Breast epithelium (tissue), 4 donors: ENCODE measurements around the gene PTRHD1. TPM values are rescaled to one million over a fixed set of nuclear protein-coding genes. Genes with fewer than 3 reads are reported as not detected.

Source experiments
- DNase-seq, 2 donors: peaks; one replicate each; pipeline ENCODE4 v3.0.0-alpha.2; 2019; ENCODE audit warnings: low spot score in 2 of 2
- H3K27ac ChIP-seq, 2 donors: fragments of 200-600 bp; sonication (generic) in 1 of 2; one replicate each; pipeline ENCODE4 v1.5.1; 2016 to 2019; ENCODE audit warnings: mild to moderate bottlenecking in 1 of 2
- H3K27me3 ChIP-seq, 2 donors: fragments of 200-600 bp; sonication (generic) in 1 of 2; one replicate each; pipeline versions ENCODE4 v1.5.1 to v1.6.0; 2017 to 2019; ENCODE audit warnings: control low read depth in 1 of 2, mild to moderate bottlenecking in 1 of 2
- H3K36me3 ChIP-seq: fragments of 200-600 bp; one replicate; pipeline ENCODE4 v1.5.1; 2019
- H3K4me1 ChIP-seq, 2 donors: fragments of 200-600 bp; sonication (generic); one replicate each; pipeline ENCODE4 v1.5.1; 2016 to 2019; ENCODE audit warnings: control low read depth in 1 of 2
- H3K4me3 ChIP-seq, 3 donors: fragments of 200-600 bp; sonication (generic); 1 replicate in 2 of 3; 2 replicates in 1 of 3; pipeline ENCODE4 v1.5.1; 2016 to 2019; ENCODE audit warnings: mild to moderate bottlenecking in 3 of 3, moderate library complexity in 2 of 3
- H3K9me3 ChIP-seq, 2 donors: fragments of 200-600 bp; sonication (generic) in 1 of 2; one replicate each; pipeline ENCODE4 v1.5.1; 2016 to 2019; ENCODE audit warnings: control low read depth in 1 of 2
- POLR2A ChIP-seq: fragments of 450-650 bp; IDR thresholded peaks from one replicate; pipeline ENCODE4 v1.6.1; 2016; ENCODE audit warnings: antibody characterized with exemption, mild to moderate bottlenecking, moderate library complexity
- POLR2AphosphoS5 ChIP-seq, 3 donors: sonication (generic); formaldehyde crosslinking; IDR thresholded peaks; one replicate each; pipeline ENCODE4 v1.6.1; 2017; ENCODE audit warnings: antibody characterized with exemption in 3 of 3
- intact Hi-C: fragments of 100-400 bp; cut with DNase I; formaldehyde crosslinking; loops from one replicate; pipeline ENCODE4 v1.15.1; 2023; ENCODE audit warnings: low total_unique reads
- total RNA-seq, 3 donors: library from RNA; depleted of rRNA; stranded (reverse); fragments of >200 nt; gene quantifications; one replicate each; pipeline ENCODE4 v1.1.0, GENCODE V29; 2016
- TF ChIP-seq, protein P1 (sequence below), 3 donors: fragments of 450-650 bp; IDR thresholded peaks; one replicate each; pipeline ENCODE4 v1.5.1; 2016 to 2017; ENCODE audit warnings: antibody characterized with exemption in 3 of 3, mild to moderate bottlenecking in 3 of 3, moderate library complexity in 3 of 3

PTRHD1 gene
- total RNA-seq, 3 donors from 2014 or later, result 19.3 to 38.8 (median 37.9) TPM

DNA sequence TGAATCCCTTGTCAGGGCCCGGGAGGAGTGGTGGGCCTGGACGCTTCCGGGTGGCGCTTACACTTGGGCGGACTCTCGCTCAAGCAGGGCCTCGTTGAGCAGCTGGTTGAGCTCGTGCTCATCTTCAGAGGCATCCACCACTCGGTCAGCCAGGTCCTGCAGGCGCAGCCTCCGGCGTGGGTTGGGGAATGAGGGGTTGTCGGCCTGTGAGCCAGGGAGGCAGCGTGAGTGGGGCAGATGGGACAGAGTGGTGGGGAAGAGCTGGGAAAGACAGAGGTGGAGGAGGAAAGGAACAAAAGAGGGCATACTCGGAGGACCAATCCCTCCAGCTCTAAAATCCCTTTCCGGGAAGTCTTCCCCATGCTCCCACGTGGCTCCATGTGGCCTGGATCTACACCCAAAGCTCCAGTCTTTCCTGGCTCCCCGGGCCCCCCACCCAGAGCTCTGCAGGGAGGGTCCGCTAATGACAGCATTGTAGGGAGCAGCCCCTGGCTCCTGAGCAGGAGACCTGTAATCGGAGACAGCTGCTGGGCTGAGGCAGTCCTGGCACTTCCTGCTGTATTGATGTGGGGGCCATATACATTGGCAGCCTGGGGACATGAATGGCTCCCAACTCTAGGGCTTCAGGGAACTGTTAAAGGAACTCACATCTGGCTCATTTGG is 41.7 kb upstream of the PTRHD1 start:
- Histone ChIP-seq H3K4me1 (no peaks in the 10 kb centered on the region), H3K36me3 (peaks cover 6% of the 10 kb centered on the region), H3K9me3 (no peaks in the 10 kb centered on the region), H3K27me3 (no peaks in the 10 kb centered on the region), H3K4me3 (no peak overlapping the region), H3K27ac (peak overlapping the region in 1 of 2 donors; percentile 32)
- TF ChIP-seq, protein P1, sequence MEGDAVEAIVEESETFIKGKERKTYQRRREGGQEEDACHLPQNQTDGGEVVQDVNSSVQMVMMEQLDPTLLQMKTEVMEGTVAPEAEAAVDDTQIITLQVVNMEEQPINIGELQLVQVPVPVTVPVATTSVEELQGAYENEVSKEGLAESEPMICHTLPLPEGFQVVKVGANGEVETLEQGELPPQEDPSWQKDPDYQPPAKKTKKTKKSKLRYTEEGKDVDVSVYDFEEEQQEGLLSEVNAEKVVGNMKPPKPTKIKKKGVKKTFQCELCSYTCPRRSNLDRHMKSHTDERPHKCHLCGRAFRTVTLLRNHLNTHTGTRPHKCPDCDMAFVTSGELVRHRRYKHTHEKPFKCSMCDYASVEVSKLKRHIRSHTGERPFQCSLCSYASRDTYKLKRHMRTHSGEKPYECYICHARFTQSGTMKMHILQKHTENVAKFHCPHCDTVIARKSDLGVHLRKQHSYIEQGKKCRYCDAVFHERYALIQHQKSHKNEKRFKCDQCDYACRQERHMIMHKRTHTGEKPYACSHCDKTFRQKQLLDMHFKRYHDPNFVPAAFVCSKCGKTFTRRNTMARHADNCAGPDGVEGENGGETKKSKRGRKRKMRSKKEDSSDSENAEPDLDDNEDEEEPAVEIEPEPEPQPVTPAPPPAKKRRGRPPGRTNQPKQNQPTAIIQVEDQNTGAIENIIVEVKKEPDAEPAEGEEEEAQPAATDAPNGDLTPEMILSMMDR (IDR thresholded peaks at IDR 0.05), result no peak
- TF ChIP-seq POLR2AphosphoS5 (IDR thresholded peaks at IDR 0.05) (no peak), POLR2A (no peak)
- no peak for DNase-seq
- intact Hi-C loops, result no loop called here

DNA sequence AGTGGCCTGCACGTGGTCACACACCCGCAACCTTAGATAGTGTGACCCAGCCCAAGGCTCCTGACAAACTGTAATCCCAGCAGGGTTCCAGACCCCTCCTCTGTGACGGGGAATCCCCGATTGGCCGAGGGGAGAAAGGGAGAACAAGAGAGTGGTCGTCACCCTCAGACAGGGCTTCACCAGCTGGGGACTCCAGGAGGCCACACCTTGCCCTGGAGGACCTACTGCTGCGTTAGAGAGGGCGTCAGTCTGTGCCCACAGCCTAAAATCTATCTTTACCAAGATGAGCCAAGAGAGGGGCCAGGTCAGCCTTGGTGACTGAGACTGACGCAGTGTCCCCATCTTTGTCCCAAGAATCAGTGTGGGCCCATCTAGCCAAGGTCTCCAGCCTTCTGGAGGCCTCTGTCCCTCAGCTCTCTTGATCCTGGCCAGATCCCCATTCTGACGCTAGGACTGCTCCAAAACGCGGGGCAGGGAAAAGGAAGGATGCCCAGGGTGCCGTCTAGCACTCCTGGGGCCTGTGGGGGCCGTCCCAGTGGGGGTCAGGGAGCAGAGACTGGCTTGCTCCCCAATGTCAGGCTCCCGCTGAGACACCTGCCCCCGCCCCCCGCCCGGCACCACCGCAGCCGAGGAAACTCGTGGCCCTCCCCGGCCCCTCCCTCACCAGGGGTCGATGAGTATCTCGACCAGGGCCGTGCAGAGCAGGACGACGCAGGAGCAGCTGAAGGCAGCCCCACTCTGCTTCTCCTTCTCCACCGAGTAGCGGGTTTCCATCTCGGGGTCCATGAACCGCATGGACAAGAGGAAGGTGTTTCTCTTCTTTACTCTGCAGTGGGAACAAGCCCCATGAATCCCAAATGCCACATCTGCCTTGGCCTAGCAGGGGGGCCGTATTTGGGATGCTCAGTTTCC is 40.9 kb upstream of the PTRHD1 start:
- H3K27ac ChIP-seq, result no peak overlapping the region
- TF ChIP-seq POLR2A (no peak), POLR2AphosphoS5 (IDR thresholded peaks at IDR 0.05) (no peak)
- TF ChIP-seq, protein P1 (IDR thresholded peaks at IDR 0.05), result no peak
- H3K4me1 ChIP-seq, result no peaks in the 10 kb centered on the region
- intact Hi-C loops, result no loop called here
- no peak for DNase-seq
- H3K36me3 ChIP-seq, result peaks cover 6% of the 10 kb centered on the region
- H3K9me3 ChIP-seq, result no peaks in the 10 kb centered on the region
- no peaks in the 10 kb centered on the region for H3K27me3 ChIP-seq
- H3K4me3 ChIP-seq, result no peak overlapping the region

DNA sequence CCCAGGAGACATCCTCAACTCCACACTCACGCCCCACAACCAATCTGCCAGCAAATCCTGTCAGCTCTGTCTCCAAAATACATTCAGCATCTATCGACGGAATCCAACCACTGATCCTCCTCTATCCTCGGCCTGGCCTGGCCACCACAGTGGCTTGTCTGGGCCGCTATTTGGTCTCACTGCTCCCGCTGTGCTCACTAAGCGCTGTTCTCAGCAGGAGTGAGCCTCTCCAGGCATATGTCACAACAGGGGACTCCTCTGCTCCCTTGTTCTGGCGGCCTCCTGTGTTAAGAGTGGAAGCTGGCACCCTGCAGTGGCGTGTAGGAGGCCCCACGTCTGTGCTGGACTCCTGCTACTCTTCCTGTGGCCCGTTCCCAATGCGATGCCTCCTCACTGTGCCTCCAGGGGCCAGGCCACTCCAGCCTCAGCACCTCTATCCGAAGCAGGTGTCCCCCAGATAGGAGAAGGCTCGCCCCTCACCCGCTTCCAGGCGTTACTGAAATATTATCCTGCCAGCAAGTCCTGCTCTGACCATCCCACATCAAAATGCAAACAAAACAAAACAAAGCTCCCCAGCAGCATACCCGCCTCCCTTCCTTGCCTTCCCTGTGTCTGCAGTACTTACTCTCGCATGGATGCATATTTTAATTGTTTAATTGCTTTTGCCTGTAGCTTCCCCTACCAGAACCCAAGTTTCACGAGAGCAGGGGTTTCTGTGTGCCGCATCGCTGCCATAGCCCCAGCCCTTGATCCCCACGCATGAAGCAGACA is 39.9 kb upstream of the PTRHD1 start:
- Histone ChIP-seq H3K4me3 (no peak overlapping the region), H3K4me1 (no peaks in the 10 kb centered on the region), H3K27me3 (no peaks in the 10 kb centered on the region), H3K27ac (no peak overlapping the region), H3K36me3 (peaks cover 6% of the 10 kb centered on the region), H3K9me3 (no peaks in the 10 kb centered on the region)
- intact Hi-C loops, result no loop called here
- TF ChIP-seq POLR2A (no peak), POLR2AphosphoS5 (IDR thresholded peaks at IDR 0.05) (no peak)
- TF ChIP-seq, protein P1 (IDR thresholded peaks at IDR 0.05), result no peak
- DNase-seq, result no peak

DNA sequence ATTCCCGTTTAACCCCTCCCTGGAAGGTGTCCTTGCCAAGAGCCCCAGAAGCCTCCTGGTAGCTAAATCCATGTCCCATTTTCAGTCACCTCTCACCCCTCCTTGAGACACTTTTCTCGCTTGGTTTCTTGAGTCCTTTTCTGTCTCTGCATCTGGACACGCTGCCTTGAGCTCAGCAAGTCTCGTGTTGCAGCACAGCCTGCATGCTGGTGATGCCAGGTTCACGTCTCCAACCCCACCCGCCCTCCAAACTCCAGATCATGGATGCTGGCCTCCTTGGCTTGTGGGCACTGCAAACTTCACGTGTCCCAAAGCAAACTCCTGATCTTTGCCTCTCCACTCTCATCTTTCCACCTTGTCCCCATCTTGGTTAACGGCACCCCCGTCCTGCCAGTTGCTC is 39.3 kb upstream of the PTRHD1 start:
- no peak for DNase-seq
- H3K9me3 ChIP-seq, result no peaks in the 10 kb centered on the region
- intact Hi-C loops, result no loop called here
- H3K27ac ChIP-seq, result no peak overlapping the region
- H3K36me3 ChIP-seq, result peaks cover 5% of the 10 kb centered on the region
- TF ChIP-seq, protein P1 (IDR thresholded peaks at IDR 0.05), result no peak
- TF ChIP-seq POLR2AphosphoS5 (IDR thresholded peaks at IDR 0.05) (no peak), POLR2A (no peak)
- no peak overlapping the region for H3K4me3 ChIP-seq
- H3K4me1 ChIP-seq, result no peaks in the 10 kb centered on the region
- H3K27me3 ChIP-seq, result no peaks in the 10 kb centered on the region
